Hepatocyte (in vitro differentiated cells): ENCODE results near the gene APEX1. TPM values are rescaled to one million over a fixed set of nuclear protein-coding genes. Genes with fewer than 3 reads are reported as not detected.

Source experiments
- DNase-seq: peaks from one replicate; pipeline ENCODE4 v3.0.0-alpha.2; 2016; ENCODE audit warnings: low spot score
- H2AFZ ChIP-seq: fragments of 200-600 bp; sonication (generic); 2 replicates; pipeline ENCODE4 v1.6.0; 2016; ENCODE audit warnings: antibody characterized with exemption, mild to moderate bottlenecking
- H3K27ac ChIP-seq: fragments of 200-600 bp; sonication (generic); 2 replicates; pipeline ENCODE4 v1.5.1; 2016; ENCODE audit warnings: mild to moderate bottlenecking
- H3K27me3 ChIP-seq: fragments of 200-600 bp; sonication (generic); 2 replicates; pipeline ENCODE4 v1.6.1; 2016
- H3K36me3 ChIP-seq: fragments of 200-600 bp; sonication (generic); replicated peaks from 2 replicates; pipeline ENCODE4 v1.5.1; 2016; ENCODE audit warnings: low read depth; ENCODE audit not compliant: insufficient read depth
- H3K4me1 ChIP-seq: fragments of 200-600 bp; sonication (generic); 2 replicates; pipeline ENCODE4 v1.5.1; 2016; ENCODE audit warnings: mild to moderate bottlenecking, moderate library complexity; ENCODE audit not compliant: insufficient read depth
- H3K4me2 ChIP-seq: fragments of 200-600 bp; sonication (generic); 2 replicates; pipeline ENCODE4 v1.6.0; 2016
- H3K4me3 ChIP-seq: fragments of 200-600 bp; sonication (generic); 2 replicates; pipeline ENCODE4 v1.5.1; 2016; ENCODE audit warnings: mild to moderate bottlenecking
- H3K79me2 ChIP-seq: fragments of 200-600 bp; sonication (generic); 2 replicates; pipeline ENCODE4 v1.6.0; 2017; ENCODE audit warnings: mild to moderate bottlenecking
- H3K9me2 ChIP-seq: fragments of 200-600 bp; sonication (generic); replicated peaks from 2 replicates; pipeline ENCODE4 v1.6.0; 2017; ENCODE audit warnings: mild to moderate bottlenecking; ENCODE audit not compliant: insufficient read depth
- H3K9me3 ChIP-seq: fragments of 200-600 bp; sonication (generic); 2 replicates; pipeline ENCODE4 v1.5.1; 2016; ENCODE audit warnings: low read depth, mild to moderate bottlenecking
- H4K20me1 ChIP-seq: fragments of 200-600 bp; sonication (generic); 2 replicates; pipeline ENCODE4 v1.6.0; 2016; ENCODE audit warnings: mild to moderate bottlenecking; ENCODE audit not compliant: insufficient read depth, poor library complexity, severe bottlenecking
- CTCF ChIP-seq: fragments of 200-600 bp; sonication (generic); IDR thresholded peaks from 2 replicates; pipeline ENCODE4 v1.5.1; 2016; ENCODE audit warnings: antibody characterized with exemption, mild to moderate bottlenecking; ENCODE audit not compliant: poor library complexity
- EZH2 ChIP-seq: fragments of 200-600 bp; sonication (generic); IDR thresholded peaks from 2 replicates; pipeline ENCODE4 v1.6.1; 2016; ENCODE audit warnings: antibody characterized with exemption, mild to moderate bottlenecking, borderline replicate concordance
- EZH2phosphoT487 ChIP-seq: fragments of 200-600 bp; sonication (generic); IDR thresholded peaks from one replicate; pipeline ENCODE4 v1.6.1; 2018; ENCODE audit warnings: antibody characterized with exemption, mild to moderate bottlenecking, low read depth, moderate library complexity; ENCODE audit not compliant: unreplicated experiment, severe bottlenecking
- WGBS: methylation state at CpG from one replicate; pipeline ENCODE4 v1.1.6; 2016; ENCODE audit warnings: low lambda C conversion rate; ENCODE audit errors: missing lambda C conversion rate; 5-methylcytosine and 5-hydroxymethylcytosine counted together
- polyA plus RNA-seq: library from polyadenylated mRNA; unstranded; fragments of >200 nt; fragmentation: Nextera tagmentation; extraction: Ambion mirVana; gene quantifications from 2 replicates; pipeline ENCODE4 v1.2.1, GENCODE V29; 2016
- total RNA-seq: library from RNA; depleted of rRNA; stranded (reverse); fragments of >200 nt; gene quantifications from 2 replicates; pipeline ENCODE4 v1.2.3, GENCODE V29; 2014

Gene APEX1
- total and polyA plus RNA-seq, 2 experiments from 2014 or later: 56.5 to 147 TPM

GRCh38 chr14:20412876-20413743 lies 41.9 kb upstream of the APEX1 start, which contains the start of gene TEP1:
Gene TEP1, minus strand, starts transcription at chr14:20413501. Its CDS starts 5,062 bp downstream, at chr14:20408439.
- Histone ChIP-seq H3K9me2 (no peaks in the 10 kb centered on the region), H3K36me3 (no peaks in the 10 kb centered on the region), H3K4me3 (peak within 1 kb of the TSS; percentile 62), H2AFZ (peak within 1 kb of the TSS; percentile 90), H3K27me3 (no peaks in the 10 kb centered on the region), H3K4me2 (peak within 1 kb of the TSS; percentile 81), H4K20me1 (no peaks in the 10 kb centered on the region), H3K27ac (peak within 1 kb of the TSS; percentile 98), H3K4me1 (peaks cover 7% of the 10 kb centered on the region), H3K9me3 (no peaks in the 10 kb centered on the region), H3K79me2 (peaks cover 32% of the 10 kb centered on the region)
- WGBS: 3% methylated on average over 42 of the region's 43 CpGs
- peak; percentile 94 for DNase-seq
- TF ChIP-seq EZH2 (no peak), EZH2phosphoT487 (no peak), CTCF (no peak)

GRCh38 chr14:20413744-20414082 lies 41.3 kb upstream of the APEX1 start:
- peak; percentile 43 for DNase-seq
- Histone ChIP-seq H3K4me1 (peaks cover 8% of the 10 kb centered on the region), H3K79me2 (peaks cover 32% of the 10 kb centered on the region), H4K20me1 (no peaks in the 10 kb centered on the region), H3K27ac (peak overlapping the region; percentile 98), H3K27me3 (no peaks in the 10 kb centered on the region), H3K4me2 (peak overlapping the region; percentile 81), H2AFZ (peak overlapping the region; percentile 90), H3K4me3 (peak overlapping the region; percentile 62), H3K9me2 (no peaks in the 10 kb centered on the region), H3K36me3 (no peaks in the 10 kb centered on the region), H3K9me3 (no peaks in the 10 kb centered on the region)
- WGBS: under 1% methylated on average over 9 of the region's 9 CpGs
- TF ChIP-seq EZH2phosphoT487 (no peak), CTCF (no peak), EZH2 (no peak)

- no peaks in the 10 kb centered on the region for H3K9me3 ChIP-seq
- H3K4me3 ChIP-seq: no peak overlapping the region
- DNase-seq: peak; percentile 58
- H3K4me1 ChIP-seq: peaks cover 17% of the 10 kb centered on the region
- H3K27ac ChIP-seq: peak overlapping the region; percentile 84
- H3K36me3 ChIP-seq: no peaks in the 10 kb centered on the region
- H4K20me1 ChIP-seq: no peaks in the 10 kb centered on the region
- no peaks in the 10 kb centered on the region for H3K27me3 ChIP-seq
- no peaks in the 10 kb centered on the region for H3K9me2 ChIP-seq
- H3K79me2 ChIP-seq: peaks cover 16% of the 10 kb centered on the region
- TF ChIP-seq EZH2phosphoT487: no peak
- TF ChIP-seq EZH2: no peak
- TF ChIP-seq CTCF: peak; percentile 53
- H3K4me2 ChIP-seq: peak overlapping the region; percentile 45
- no peak overlapping the region for H2AFZ ChIP-seq
- 58% methylated on average over 3 of the region's 3 CpGs for WGBS
Measured at GRCh38 chr14:20415782-20416206, 39.2 kb upstream of the APEX1 start.
